Urothelium cell line (cell line): Measurements from ENCODE around the gene SPRR2F.

Source experiments
- DNase-seq: peaks from one replicate; pipeline ENCODE4 v3.0.0; 2011; ENCODE audit warnings: low spot score, mixed read lengths
- FAIRE-seq: peaks from 2 replicates; lab custom pipeline; 2011; peaks lifted over from hg19 to GRCh38; lab: Jason Lieb, UNC

The SPRR2F gene

DNA sequence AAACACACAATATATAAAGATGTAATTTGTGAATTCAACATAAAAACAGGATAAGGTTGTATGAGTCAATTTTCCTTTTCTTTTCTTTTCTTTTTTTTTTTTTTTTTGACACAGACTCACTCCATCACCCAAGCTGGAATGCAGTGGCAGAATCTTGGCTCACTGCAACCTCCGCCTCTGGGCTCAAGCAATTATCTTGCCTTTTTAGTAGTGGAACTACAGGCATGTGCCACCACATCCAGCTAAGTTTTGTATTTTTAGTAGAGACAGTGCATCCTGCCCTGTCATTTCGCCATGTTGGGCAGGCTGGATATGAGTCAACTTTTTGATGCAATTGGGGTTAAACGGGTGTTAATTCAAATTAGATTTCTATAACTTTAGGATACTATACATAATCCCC, 31.6 kb downstream of the SPRR2F start:
- FAIRE-seq (no peak), DNase-seq (no peak)

DNA sequence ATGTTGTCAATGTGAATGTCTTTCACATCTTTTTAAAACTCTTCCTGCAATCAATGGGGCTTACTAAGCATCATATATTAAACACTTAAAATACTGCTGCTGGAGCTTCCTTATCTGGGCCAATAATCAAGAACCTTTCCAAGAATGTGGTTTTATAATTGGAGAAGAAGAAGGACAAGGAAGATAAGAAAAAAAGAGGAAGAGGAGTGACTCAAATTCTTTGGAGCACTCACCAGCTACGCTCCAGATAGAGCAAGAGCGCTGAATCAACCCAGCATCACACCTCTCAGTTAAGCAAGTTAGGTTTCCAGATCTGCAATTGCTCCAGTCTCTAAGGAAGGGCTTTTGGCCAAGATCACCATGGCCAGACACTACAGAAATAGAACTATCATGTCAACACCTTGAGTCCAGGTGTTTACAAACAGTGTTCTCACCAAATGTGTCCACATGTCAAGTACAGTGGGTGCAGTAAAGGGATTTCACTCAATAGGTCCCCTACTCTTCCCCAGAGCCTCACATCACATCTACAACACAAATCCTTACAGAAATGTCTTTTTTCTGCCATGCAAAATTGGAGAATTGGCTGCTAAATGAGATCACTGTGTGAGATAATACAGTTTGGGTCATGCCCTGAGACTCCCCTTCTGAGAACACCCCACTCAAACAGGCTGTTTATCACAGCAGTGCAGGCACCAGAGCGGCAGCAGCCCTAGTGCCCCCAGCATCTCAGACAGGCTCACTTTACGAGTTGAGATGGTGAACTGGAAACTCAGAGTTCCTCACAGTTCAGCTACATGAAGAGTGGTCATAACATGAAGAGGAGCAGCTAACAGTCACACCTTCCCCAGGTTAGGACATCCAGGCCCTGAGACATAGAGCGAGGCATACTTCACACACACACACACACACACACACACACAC, 40.2 kb downstream of the SPRR2F start:
- FAIRE-seq (no peak), DNase-seq (no peak)

DNA sequence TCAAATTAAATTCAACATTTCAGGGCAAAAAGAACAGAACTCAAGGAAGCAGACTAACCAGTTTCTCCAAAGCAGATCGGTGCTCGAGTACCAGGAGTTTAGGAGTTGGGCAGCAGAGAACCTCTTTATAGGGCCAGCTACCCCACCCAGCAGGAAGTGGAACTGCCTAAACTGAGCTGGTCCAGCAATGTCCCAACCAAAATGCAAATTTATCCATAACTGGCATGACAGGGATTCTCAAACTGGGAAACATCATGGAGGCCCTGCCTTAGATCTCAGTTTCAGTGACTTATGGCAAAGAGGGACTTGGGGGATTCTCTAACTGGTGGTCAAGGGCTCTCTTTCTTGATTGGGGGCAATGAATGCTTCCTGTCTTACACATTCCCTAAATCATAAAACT, 41.8 kb downstream of the SPRR2F start, which contains the start of gene SPRR2B:
SPRR2B (minus strand) TSS at position 101 of the 400 bp plus-strand sequence. CDS start 772 bp downstream, outside the sequence.
- FAIRE-seq (no peak), DNase-seq (no peak)

DNA sequence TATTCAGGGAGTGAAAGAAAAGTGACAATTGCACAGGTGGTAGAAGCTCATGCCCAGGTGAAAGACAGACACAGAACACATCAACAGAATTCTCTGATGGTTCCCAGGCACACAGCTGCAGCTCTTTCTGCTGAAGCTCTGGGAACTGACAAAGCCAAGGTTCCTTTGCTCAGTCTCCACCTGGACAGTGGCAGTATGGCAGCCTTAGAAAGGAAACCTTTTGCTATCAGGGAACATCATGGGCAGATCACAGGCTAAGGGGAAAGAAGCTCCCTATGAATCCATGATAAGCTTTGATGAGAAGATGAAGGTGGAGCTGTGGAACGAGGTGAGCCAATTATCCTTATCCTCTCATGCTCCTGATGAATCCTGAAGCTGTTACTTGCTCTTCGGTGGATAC, 43.1 kb downstream of the SPRR2F start:
- FAIRE-seq (no peak), DNase-seq (no peak)
